K562 (cell line): ENCODE data around the gene GNL3. TPM values are rescaled to one million over a fixed set of nuclear protein-coding genes. Genes with fewer than 3 reads are reported as not detected.

ENCODE experiments used
- ATAC-seq: fragments of 200-7000 bp; cut with Tn5 transposase; 3 replicates; pipeline ENCODE4 v1.9.1; 2020; ENCODE audit warnings: moderate library complexity
- BruUV-seq: library from RNA; stranded (reverse); fragments of 400-500 nt; replicated peaks from 2 replicates; lab custom pipeline; 2021; lab: Mats Ljungman, UMichigan
- CTCF ChIA-PET: fragments of 300-600 bp; formaldehyde crosslinking; extraction: SDS; loops from one replicate; lab custom pipeline; 2021; ENCODE audit warnings: low intra/inter-chr PET ratio; lab: Yijun Ruan, JAX
- POLR2A ChIA-PET: fragments of 300-600, 350-650 bp; sonication (Branson Sonifier 250); formaldehyde crosslinking; extraction: SDS; loops from one replicate; lab custom pipeline; 2021; ENCODE audit warnings: antibody characterized with exemption, inconsistent platforms; lab: Yijun Ruan, JAX
- DNase-seq, 4 experiments: peaks; one replicate each; pipeline versions ENCODE4 v3.0.0 to v3.0.0-alpha.2; 2011 to 2018; ENCODE audit warnings: low spot score in 3 of 4, mixed read lengths in 3 of 4; ENCODE audit errors: extremely low read depth in 1 of 4
- FAIRE-seq: peaks from 2 replicates; lab custom pipeline; 2011; peaks lifted over from hg19 to GRCh38; lab: Jason Lieb, UNC
- H2AFZ ChIP-seq: 2 replicates; pipeline ENCODE4 v1.6.0; 2011; ENCODE audit warnings: low read depth, low read length, control low read depth, inconsistent platforms
- H3K27ac ChIP-seq: fragments of 200-600 bp; 3 replicates; pipeline ENCODE4 v1.8.0; 2011; ENCODE audit warnings: low read depth, mild to moderate bottlenecking, control low read depth, inconsistent platforms, low read length, moderate library complexity, mixed read lengths; ENCODE audit errors: extremely low read depth
- H3K27me3 ChIP-seq, 2 experiments: fragments of 300-600 bp in 1 of 2; 2 replicates in 1 of 2; 3 replicates in 1 of 2; pipeline versions ENCODE4 v1.6.0 to v1.8.0; 2011; ENCODE audit warnings: inconsistent platforms in 2 of 2, low read length in 2 of 2, mild to moderate bottlenecking in 1 of 2, mixed read lengths in 1 of 2, moderate library complexity in 1 of 2; ENCODE audit not compliant: control insufficient read depth in 2 of 2, insufficient read depth in 2 of 2
- H3K36me3 ChIP-seq: fragments of 300-600 bp; 3 replicates; pipeline ENCODE4 v1.8.0; 2011; ENCODE audit warnings: mild to moderate bottlenecking, low read length, inconsistent platforms; ENCODE audit not compliant: control insufficient read depth, insufficient read depth
- H3K4me1 ChIP-seq, 2 experiments: fragments of 200-600 bp in 1 of 2; replicated peaks in 1 of 2; 2 replicates in 1 of 2; 3 replicates in 1 of 2; pipeline versions ENCODE4 v1.5.1 to v1.8.0; 2011; ENCODE audit warnings: inconsistent platforms in 2 of 2, low read length in 2 of 2, mild to moderate bottlenecking in 1 of 2, mixed read lengths in 1 of 2, moderate library complexity in 1 of 2; ENCODE audit not compliant: control insufficient read depth in 2 of 2, insufficient read depth in 2 of 2
- H3K4me2 ChIP-seq: 2 replicates; pipeline ENCODE4 v1.6.1; 2011; ENCODE audit warnings: low read length, control low read depth, inconsistent platforms, mixed read lengths; ENCODE audit not compliant: insufficient read depth
- H3K4me3 ChIP-seq: fragments of 200-600 bp; sonication (generic), shearing (Covaris generic); 2 replicates; pipeline ENCODE4 v1.5.1; 2016; ENCODE audit warnings: control low read depth, inconsistent platforms
- H3K79me2 ChIP-seq: fragments of 200-600 bp; 3 replicates; pipeline ENCODE4 v1.8.0; 2011; ENCODE audit warnings: low read length, inconsistent platforms; ENCODE audit not compliant: control insufficient read depth, insufficient read depth
- H3K9ac ChIP-seq, 2 experiments: 2 replicates each; pipeline versions ENCODE4 v1.6.0 to v1.6.1; 2011; ENCODE audit warnings: low read depth in 2 of 2, low read length in 2 of 2, control low read depth in 1 of 2, inconsistent platforms in 1 of 2, mild to moderate bottlenecking in 1 of 2, mixed read lengths in 1 of 2; ENCODE audit not compliant: insufficient read depth in 1 of 2
- H3K9me1 ChIP-seq: one replicate; pipeline ENCODE4 v1.6.0; 2011; ENCODE audit warnings: inconsistent platforms, mild to moderate bottlenecking, low read length, moderate library complexity; ENCODE audit not compliant: control insufficient read depth, insufficient read depth
- H3K9me3 ChIP-seq: replicated peaks from 2 replicates; pipeline ENCODE4 v1.5.1; 2011; ENCODE audit warnings: low read depth, low read length, inconsistent platforms; ENCODE audit not compliant: control insufficient read depth, insufficient read depth
- H4K20me1 ChIP-seq: replicated peaks from 2 replicates; pipeline ENCODE4 v1.6.1; 2011; ENCODE audit warnings: low read length, inconsistent platforms, mixed read lengths; ENCODE audit not compliant: control insufficient read depth, insufficient read depth
- ADNP ChIP-seq: fragments of 200-800 bp; sonication (Bioruptor generic); IDR thresholded peaks from 2 replicates; pipeline ENCODE4 v1.6.1; 2016; ENCODE audit warnings: missing genetic modification characterization, missing compliant biosample characterization
- CREM ChIP-seq: IDR thresholded peaks from 2 replicates; pipeline ENCODE4 v1.6.1; 2014; ENCODE audit warnings: antibody characterized with exemption, low read depth
- ETV1 ChIP-seq: fragments of 450-650 bp; conservative IDR thresholded peaks from 2 replicates; pipeline ENCODE4 v1.6.1; 2016; ENCODE audit warnings: missing genetic modification characterization, control low read depth, low read depth, missing compliant biosample characterization
- GTF2A2 ChIP-seq: IDR thresholded peaks from 2 replicates; pipeline ENCODE4 v1.6.1; 2016; ENCODE audit warnings: mild to moderate bottlenecking, missing genetic modification characterization, missing compliant biosample characterization
- MECOM ChIP-seq: fragments of 250-450 bp; sonication (Bioruptor Pico); IDR thresholded peaks from 2 replicates; pipeline ENCODE4 v1.8.0; 2022; ENCODE audit warnings: inconsistent platforms
- NFIX ChIP-seq: fragments of 250-450 bp; sonication (Bioruptor Pico); IDR thresholded peaks from 2 replicates; pipeline ENCODE4 v1.4.0; 2020; ENCODE audit warnings: low read depth, mild to moderate bottlenecking, moderate library complexity
- PCBP2 ChIP-seq: fragments of 200-400 bp; formaldehyde crosslinking; IDR thresholded peaks from 2 replicates; pipeline ENCODE4 v1.6.1; 2018; ENCODE audit warnings: low read length, low read depth, mild to moderate bottlenecking, moderate library complexity; ENCODE audit not compliant: poor library complexity, severe bottlenecking
- SIX5 ChIP-seq, 2 experiments: IDR thresholded peaks; 2 replicates each; pipeline ENCODE4 v1.6.1; 2011; ENCODE audit warnings: low read length in 2 of 2, borderline replicate concordance in 1 of 2, low read depth in 1 of 2, mild to moderate bottlenecking in 1 of 2, moderate library complexity in 1 of 2; ENCODE audit not compliant: insufficient read depth in 1 of 2
- ZBTB1 ChIP-seq: sonication (generic); formaldehyde crosslinking; IDR thresholded peaks from 2 replicates; pipeline ENCODE4 v1.8.1; 2023; ENCODE audit warnings: missing genetic modification reagents, low read depth, mild to moderate bottlenecking, borderline replicate concordance
- ZFPM2 ChIP-seq: fragments of 250-450 bp; sonication (Bioruptor Pico); IDR thresholded peaks from 2 replicates; pipeline ENCODE4 v1.5.1; 2022; ENCODE audit warnings: mild to moderate bottlenecking
- ZNF165 ChIP-seq: fragments of 250-450 bp; sonication (Bioruptor Pico); IDR thresholded peaks from 2 replicates; pipeline ENCODE4 v1.4.0; 2020; ENCODE audit warnings: borderline replicate concordance
- ZNF444 ChIP-seq: fragments of 250-450 bp; sonication (Bioruptor Pico); IDR thresholded peaks from 2 replicates; pipeline ENCODE4 v1.4.0; 2020; ENCODE audit warnings: mild to moderate bottlenecking, moderate library complexity
- ZNF668 ChIP-seq: fragments of 250-450 bp; sonication (Bioruptor Pico); IDR thresholded peaks from 2 replicates; pipeline ENCODE4 v1.8.0; 2022; ENCODE audit warnings: mild to moderate bottlenecking, inconsistent platforms
- WGBS: fragments of 100-300 bp; shearing (Covaris generic); methylation state at CpG from one replicate; pipeline ENCODE4 v1.1.6; 2016; ENCODE audit warnings: low coverage, mixed read lengths; ENCODE audit not compliant: insufficient coverage; ENCODE audit errors: missing lambda C conversion rate; 5-methylcytosine and 5-hydroxymethylcytosine counted together
- in situ Hi-C: fragments of 300-500 bp; cut with MboI; formaldehyde crosslinking; loops from 4 replicates; pipeline ENCODE4 v1.15.0; 2018; ENCODE audit warnings: inconsistent platforms, mixed read lengths
- intact Hi-C: fragments of 100-400 bp; cut with micrococcal nuclease; formaldehyde crosslinking; loops from 2 replicates; pipeline ENCODE4 v1.14.2; 2022
- polyA plus RNA-seq, 8 experiments: library from polyadenylated mRNA; depleted of rRNA in 4 of 8; stranded (reverse) in 5 of 8; unstranded in 3 of 8; fragments of >200 nt; fragmentation: Nextera tagmentation in 2 of 8; fragmentation: Illumina TruSeq in 1 of 8; extraction: Ambion mirVana in 2 of 8; extraction: Trizol in 1 of 8; gene quantifications; 2 replicates each; pipeline versions ENCODE4 v1.2.1 to v1.2.3, GENCODE V29; 2011 to 2014; ENCODE audit warnings: inconsistent platforms in 1 of 8, missing spikeins in 1 of 8
- total RNA-seq, 7 experiments: library from RNA; depleted of rRNA in 6 of 7; stranded (reverse); fragments of >200 nt in 6 of 7; fragmentation: Illumina TruSeq in 2 of 7; extraction: Trizol in 2 of 7; gene quantifications; 2 replicates each; pipeline versions ENCODE4 v1.2.1 to v1.2.3, GENCODE V29; 2011 to 2021; ENCODE audit warnings: low replicate concordance in 1 of 7
- TF ChIP-seq, protein P1 (sequence below): sonication (generic); formaldehyde crosslinking; IDR thresholded peaks from 2 replicates; pipeline ENCODE4 v1.8.1; 2022; ENCODE audit warnings: missing genetic modification reagents
- TF ChIP-seq, protein P2 (sequence below): fragments of 450-650 bp; formaldehyde crosslinking; IDR thresholded peaks from 2 replicates; pipeline ENCODE4 v1.4.0; 2020; ENCODE audit warnings: mild to moderate bottlenecking, moderate library complexity
- TF ChIP-seq, protein P3 (sequence below): sonication (generic); formaldehyde crosslinking; IDR thresholded peaks from 2 replicates; pipeline ENCODE4 v1.9.0; 2022; ENCODE audit warnings: mild to moderate bottlenecking, missing genetic modification reagents
- TF ChIP-seq, protein P4 (sequence below): fragments of 250-450 bp; sonication (Bioruptor Pico); IDR thresholded peaks from 2 replicates; pipeline ENCODE4 v1.5.0; 2022; ENCODE audit warnings: mild to moderate bottlenecking

GNL3 gene
- total and polyA plus RNA-seq, 9 of the 15 experiments (the other 6 are each of a cell fraction or from before 2014, with no cell fraction given), result 132 to 313 (median 220) TPM

DNA sequence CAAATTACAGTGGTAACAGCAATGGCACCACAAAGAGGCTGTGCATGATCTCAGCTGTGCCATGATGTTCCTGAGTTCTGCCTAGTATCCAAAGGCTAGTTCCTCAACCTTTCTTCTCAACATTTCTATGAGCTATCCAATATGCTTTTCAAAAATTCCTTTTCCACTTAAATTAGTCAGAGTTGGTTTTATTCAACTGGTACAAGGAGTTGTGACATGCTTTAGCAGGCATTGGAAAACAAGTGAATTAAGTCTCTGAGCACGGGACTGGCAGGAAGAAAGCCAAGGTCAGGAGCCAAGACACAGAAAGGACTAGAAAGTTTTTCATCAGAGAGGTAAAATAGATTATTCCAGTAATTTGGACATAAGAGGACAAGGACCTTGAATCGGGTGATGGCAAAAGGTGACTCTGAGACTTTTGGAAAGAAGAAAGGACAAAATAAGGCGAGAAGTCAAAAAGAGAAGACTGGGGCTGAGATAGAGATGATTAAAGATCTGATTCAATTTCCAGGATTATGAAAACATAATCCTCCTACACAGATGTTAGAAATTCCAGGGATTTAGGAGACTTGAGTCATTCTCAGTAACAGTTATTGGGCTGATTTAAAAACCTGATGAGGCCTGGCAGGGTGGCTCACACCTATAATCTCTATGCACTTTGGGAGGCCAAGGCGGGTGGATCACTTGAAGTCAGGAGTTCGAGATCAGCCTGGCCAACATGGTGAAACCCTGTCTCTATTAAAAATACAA lies 36.2 kb upstream of the GNL3 start:
- DNase-seq, result no peak
- intact Hi-C loops (no loop called here), in situ Hi-C loops (no loop called here)
- no peak for ATAC-seq
- H3K27me3 ChIP-seq, result no peaks in the 10 kb centered on the region
- ChIA-PET CTCF (interaction anchor here (0.7 to 1.1 kb wide), 2 partner anchors 16 to 202 kb away, joined by 3 read pairs; no protein-coding TSS in a partner anchor), POLR2A (no interaction called here)
- BruUV-seq, result no TSS peak
- H3K27ac ChIP-seq, result no peak overlapping the region
- H3K4me3 ChIP-seq, result no peak overlapping the region
- no peak overlapping the region for H3K4me2 ChIP-seq
- no peaks in the 10 kb centered on the region for H4K20me1 ChIP-seq
- H3K9me1 ChIP-seq, result no peaks in the 10 kb centered on the region
- FAIRE-seq, result no peak
- H3K36me3 ChIP-seq, result peaks cover 60% of the 10 kb centered on the region
- WGBS, result 81% methylated on average over 4 of the region's 5 CpGs
- peaks cover 0 to 8% of the 10 kb centered on the region in 2 experiments; a peak in 3 of 5 replicates for H3K4me1 ChIP-seq
- no peaks in the 10 kb centered on the region for H3K79me2 ChIP-seq
- no peak for TF ChIP-seq ZNF444 (CRISPR knock-in tag)
- no peak for TF ChIP-seq PCBP2
- no peak for TF ChIP-seq SIX5 (IDR thresholded peaks at IDR 0.05; ENCODE audit: borderline replicate concordance in 1 of 2, insufficient read depth in 1 of 2, low read depth in 1 of 2, low read length in 2 of 2)
- TF ChIP-seq ZNF165 (CRISPR knock-in tag), result no peak
- no peak for TF ChIP-seq ETV1 (tag)
- no peak for TF ChIP-seq ZBTB1 (CRISPR knock-in tag)
- no peak for TF ChIP-seq ZFPM2 (CRISPR knock-in tag)
- no peak for TF ChIP-seq GTF2A2 (tag)
- no peak for TF ChIP-seq MECOM
- no peak for TF ChIP-seq NFIX (CRISPR knock-in tag)
- no peak for TF ChIP-seq CREM
- TF ChIP-seq ZNF668 (CRISPR knock-in tag), result no peak
- TF ChIP-seq, protein P1, sequence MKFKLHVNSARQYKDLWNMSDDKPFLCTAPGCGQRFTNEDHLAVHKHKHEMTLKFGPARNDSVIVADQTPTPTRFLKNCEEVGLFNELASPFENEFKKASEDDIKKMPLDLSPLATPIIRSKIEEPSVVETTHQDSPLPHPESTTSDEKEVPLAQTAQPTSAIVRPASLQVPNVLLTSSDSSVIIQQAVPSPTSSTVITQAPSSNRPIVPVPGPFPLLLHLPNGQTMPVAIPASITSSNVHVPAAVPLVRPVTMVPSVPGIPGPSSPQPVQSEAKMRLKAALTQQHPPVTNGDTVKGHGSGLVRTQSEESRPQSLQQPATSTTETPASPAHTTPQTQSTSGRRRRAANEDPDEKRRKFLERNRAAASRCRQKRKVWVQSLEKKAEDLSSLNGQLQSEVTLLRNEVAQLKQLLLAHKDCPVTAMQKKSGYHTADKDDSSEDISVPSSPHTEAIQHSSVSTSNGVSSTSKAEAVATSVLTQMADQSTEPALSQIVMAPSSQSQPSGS (CRISPR knock-in tag), result no peak
- TF ChIP-seq ADNP (tag), result no peak
- TF ChIP-seq, protein P2, sequence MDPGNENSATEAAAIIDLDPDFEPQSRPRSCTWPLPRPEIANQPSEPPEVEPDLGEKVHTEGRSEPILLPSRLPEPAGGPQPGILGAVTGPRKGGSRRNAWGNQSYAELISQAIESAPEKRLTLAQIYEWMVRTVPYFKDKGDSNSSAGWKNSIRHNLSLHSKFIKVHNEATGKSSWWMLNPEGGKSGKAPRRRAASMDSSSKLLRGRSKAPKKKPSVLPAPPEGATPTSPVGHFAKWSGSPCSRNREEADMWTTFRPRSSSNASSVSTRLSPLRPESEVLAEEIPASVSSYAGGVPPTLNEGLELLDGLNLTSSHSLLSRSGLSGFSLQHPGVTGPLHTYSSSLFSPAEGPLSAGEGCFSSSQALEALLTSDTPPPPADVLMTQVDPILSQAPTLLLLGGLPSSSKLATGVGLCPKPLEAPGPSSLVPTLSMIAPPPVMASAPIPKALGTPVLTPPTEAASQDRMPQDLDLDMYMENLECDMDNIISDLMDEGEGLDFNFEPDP (CRISPR knock-in tag), result no peak
- TF ChIP-seq, protein P3, sequence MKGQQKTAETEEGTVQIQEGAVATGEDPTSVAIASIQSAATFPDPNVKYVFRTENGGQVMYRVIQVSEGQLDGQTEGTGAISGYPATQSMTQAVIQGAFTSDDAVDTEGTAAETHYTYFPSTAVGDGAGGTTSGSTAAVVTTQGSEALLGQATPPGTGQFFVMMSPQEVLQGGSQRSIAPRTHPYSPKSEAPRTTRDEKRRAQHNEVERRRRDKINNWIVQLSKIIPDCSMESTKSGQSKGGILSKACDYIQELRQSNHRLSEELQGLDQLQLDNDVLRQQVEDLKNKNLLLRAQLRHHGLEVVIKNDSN (CRISPR knock-in tag), result no peak
- TF ChIP-seq, protein P4, sequence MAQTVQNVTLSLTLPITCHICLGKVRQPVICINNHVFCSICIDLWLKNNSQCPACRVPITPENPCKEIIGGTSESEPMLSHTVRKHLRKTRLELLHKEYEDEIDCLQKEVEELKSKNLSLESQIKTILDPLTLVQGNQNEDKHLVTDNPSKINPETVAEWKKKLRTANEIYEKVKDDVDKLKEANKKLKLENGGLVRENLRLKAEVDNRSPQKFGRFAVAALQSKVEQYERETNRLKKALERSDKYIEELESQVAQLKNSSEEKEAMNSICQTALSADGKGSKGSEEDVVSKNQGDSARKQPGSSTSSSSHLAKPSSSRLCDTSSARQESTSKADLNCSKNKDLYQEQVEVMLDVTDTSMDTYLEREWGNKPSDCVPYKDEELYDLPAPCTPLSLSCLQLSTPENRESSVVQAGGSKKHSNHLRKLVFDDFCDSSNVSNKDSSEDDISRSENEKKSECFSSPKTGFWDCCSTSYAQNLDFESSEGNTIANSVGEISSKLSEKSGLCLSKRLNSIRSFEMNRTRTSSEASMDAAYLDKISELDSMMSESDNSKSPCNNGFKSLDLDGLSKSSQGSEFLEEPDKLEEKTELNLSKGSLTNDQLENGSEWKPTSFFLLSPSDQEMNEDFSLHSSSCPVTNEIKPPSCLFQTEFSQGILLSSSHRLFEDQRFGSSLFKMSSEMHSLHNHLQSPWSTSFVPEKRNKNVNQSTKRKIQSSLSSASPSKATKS (CRISPR knock-in tag), result no peak
- H3K9ac ChIP-seq, result no peak overlapping the region
- no peaks in the 10 kb centered on the region for H3K9me3 ChIP-seq
- no peak overlapping the region for H2AFZ ChIP-seq
